HCT116 (cell line): Measurements from ENCODE around the gene PCNX1. TPM values are rescaled to one million over a fixed set of nuclear protein-coding genes. Genes with fewer than 3 reads are reported as not detected.
"Not testable (repeated sequence)": the region's sequence is repeated elsewhere in the genome, so short reads cannot be mapped to it uniquely, and the experiment has no call there.

Experiments
- ATAC-seq: fragments of 200-7000 bp; cut with Tn5 transposase; 2 replicates; pipeline ENCODE4 v1.9.1; 2020; ENCODE audit warnings: mild to moderate bottlenecking, moderate library complexity
- BruUV-seq: library from RNA; stranded (reverse); fragments of 400-500 nt; replicated peaks from 2 replicates; lab custom pipeline; 2021; lab: Mats Ljungman, UMichigan
- CTCF ChIA-PET: fragments of 300-600 bp; sonication (Branson Sonifier 250); formaldehyde crosslinking; loops from one replicate; lab custom pipeline; 2021; ENCODE audit warnings: antibody characterized with exemption; lab: Charles Lee
- POLR2A ChIA-PET: fragments of 300-600, 350-600 bp; sonication (Branson Sonifier 250); formaldehyde crosslinking; loops from one replicate; lab custom pipeline; 2021; ENCODE audit warnings: antibody characterized with exemption; lab: Charles Lee
- RAD21 ChIA-PET, 2 experiments: fragments of 300-600 bp; sonication (Branson Sonifier 250); formaldehyde crosslinking; loops; one replicate each; lab custom pipeline; 2023; ENCODE audit warnings: low total read pairs in 2 of 2; ENCODE audit not compliant: uncharacterized antibody in 2 of 2, unreplicated experiment in 2 of 2, low non-redundant PET in 1 of 2; lab: Charles Lee
- DNase-seq: peaks from one replicate; pipeline ENCODE4 v3.0.0-alpha.2; 2010; ENCODE audit warnings: low read depth, low spot score
- H2AFZ ChIP-seq: fragments of 200-600 bp; shearing (Covaris generic), sonication (generic); 2 replicates; pipeline ENCODE4 v1.6.1; 2017; ENCODE audit warnings: low read depth, mixed run types, mixed read lengths, antibody characterized with exemption, low read length; ENCODE audit not compliant: poor library complexity, severe bottlenecking
- H3K27ac ChIP-seq: 2 replicates; pipeline ENCODE4 v1.5.1; 2012; ENCODE audit warnings: low read depth, low read length
- H3K27me3 ChIP-seq: fragments of 200-600 bp; sonication (generic); 2 replicates; pipeline ENCODE4 v1.6.1; 2016; ENCODE audit warnings: mixed run types, low read length, mixed read lengths; ENCODE audit not compliant: insufficient read depth
- H3K36me3 ChIP-seq, 2 experiments: fragments of 200-500 bp in 1 of 2; fragments of 200-600 bp in 1 of 2; sonication (Bioruptor generic) in 1 of 2; sonication (generic) in 1 of 2; 2 replicates each; pipeline versions ENCODE4 v1.5.1 to v1.6.1; 2014 to 2016; ENCODE audit warnings: low read length in 2 of 2, inconsistent platforms in 1 of 2, mixed read lengths in 1 of 2, mixed run types in 1 of 2; ENCODE audit not compliant: insufficient read depth in 2 of 2, control insufficient read depth in 1 of 2
- H3K4me1 ChIP-seq, 2 experiments: fragments of 200-600 bp in 1 of 2; sonication (generic) in 1 of 2; 2 replicates each; pipeline versions ENCODE4 v1.5.1 to v1.6.1; 2012 to 2017; ENCODE audit warnings: low read length in 2 of 2, inconsistent platforms in 1 of 2, mild to moderate bottlenecking in 1 of 2, mixed read lengths in 1 of 2, mixed run types in 1 of 2, moderate library complexity in 1 of 2; ENCODE audit not compliant: insufficient read depth in 2 of 2, control insufficient read depth in 1 of 2
- H3K4me2 ChIP-seq: fragments of 200-600 bp; sonication (generic); 2 replicates; pipeline ENCODE4 v1.6.1; 2017; ENCODE audit warnings: mixed run types, low read length, mixed read lengths
- H3K4me3 ChIP-seq, 2 experiments: fragments of 200-600 bp in 1 of 2; sonication (generic) in 1 of 2; replicated peaks in 1 of 2; 2 replicates each; pipeline ENCODE4 v1.5.1; 2011 to 2016; ENCODE audit warnings: low read length in 2 of 2, control low read depth in 1 of 2, low read depth in 1 of 2, mild to moderate bottlenecking in 1 of 2, mixed read lengths in 1 of 2, mixed run types in 1 of 2
- H3K79me2 ChIP-seq: fragments of 200-600 bp; sonication (generic); 2 replicates; pipeline ENCODE4 v1.6.1; 2017; ENCODE audit warnings: mild to moderate bottlenecking, mixed run types, low read length, moderate library complexity, mixed read lengths; ENCODE audit not compliant: insufficient read depth
- H3K9ac ChIP-seq: fragments of 200-600 bp; sonication (generic); 2 replicates; pipeline ENCODE4 v1.6.1; 2016; ENCODE audit warnings: low read length, mixed read lengths
- H3K9me2 ChIP-seq: fragments of 200-600 bp; sonication (generic), shearing (Covaris generic); 2 replicates; pipeline ENCODE4 v1.6.1; 2017; ENCODE audit warnings: mixed run types, mild to moderate bottlenecking, moderate library complexity; ENCODE audit not compliant: insufficient read depth
- H3K9me3 ChIP-seq, 2 experiments: fragments of 200-500 bp in 1 of 2; fragments of 200-600 bp in 1 of 2; sonication (Bioruptor generic) in 1 of 2; sonication (generic) in 1 of 2; 2 replicates each; pipeline ENCODE4 v1.6.1; 2014 to 2017; ENCODE audit warnings: low read length in 2 of 2, mixed read lengths in 2 of 2, inconsistent platforms in 1 of 2, low read depth in 1 of 2, mild to moderate bottlenecking in 1 of 2, mixed run types in 1 of 2, moderate library complexity in 1 of 2; ENCODE audit not compliant: control insufficient read depth in 1 of 2, insufficient read depth in 1 of 2
- H4K20me1 ChIP-seq: fragments of 200-600 bp; sonication (generic), shearing (Covaris generic); 2 replicates; pipeline ENCODE4 v1.6.1; 2017; ENCODE audit warnings: mixed run types, mild to moderate bottlenecking, moderate library complexity; ENCODE audit not compliant: insufficient read depth
- EGR1 ChIP-seq: IDR thresholded peaks from 2 replicates; pipeline ENCODE4 v1.6.1; 2012; ENCODE audit warnings: low read depth
- EZH2 ChIP-seq: fragments of 200-600 bp; sonication (generic); IDR thresholded peaks from 2 replicates; pipeline ENCODE4 v1.6.1; 2017; ENCODE audit warnings: antibody characterized with exemption, mixed run types
- POLR2AphosphoS5 ChIP-seq: IDR thresholded peaks from 2 replicates; pipeline ENCODE4 v1.6.1; 2011; ENCODE audit warnings: mild to moderate bottlenecking, low read depth, low read length, moderate library complexity
- YY1 ChIP-seq: IDR thresholded peaks from 2 replicates; pipeline ENCODE4 v1.6.1; 2011; ENCODE audit warnings: low read length, low read depth, moderate library complexity, mild to moderate bottlenecking; ENCODE audit not compliant: insufficient replicate concordance; ENCODE audit errors: extremely low read depth
- intact Hi-C: fragments of 100-400 bp; cut with micrococcal nuclease; formaldehyde crosslinking; loops from 2 replicates; pipeline ENCODE4 v1.10.0; 2022
- total RNA-seq: library from RNA; stranded (reverse); gene quantifications from one replicate; pipeline ENCODE4 v1.2.1, GENCODE V29; 2021; ENCODE audit not compliant: unreplicated experiment
- TF ChIP-seq, protein P1 (sequence below): IDR thresholded peaks from 2 replicates; pipeline ENCODE4 v1.6.1; 2012
- TF ChIP-seq, protein P2 (sequence below): IDR thresholded peaks from 2 replicates; pipeline ENCODE4 v1.6.1; 2011; ENCODE audit warnings: mild to moderate bottlenecking, low read length, moderate library complexity; ENCODE audit not compliant: insufficient replicate concordance; ENCODE audit errors: extremely low read depth
- TF ChIP-seq, protein P3 (sequence below): IDR thresholded peaks from 2 replicates; pipeline ENCODE4 v1.6.1; 2012
- TF ChIP-seq, protein P4 (sequence below), 3 experiments: fragments of 200-600 bp in 1 of 3; sonication (generic) in 1 of 3; IDR thresholded peaks in 2 of 3; conservative IDR thresholded peaks in 1 of 3; 2 replicates each; pipeline ENCODE4 v1.5.1; 2012 to 2017; ENCODE audit warnings: low read depth in 2 of 3, low read length in 2 of 3, antibody characterized with exemption in 1 of 3, borderline replicate concordance in 1 of 3, control low read depth in 1 of 3, mild to moderate bottlenecking in 1 of 3, mixed read lengths in 1 of 3, mixed run types in 1 of 3, moderate library complexity in 1 of 3; ENCODE audit not compliant: insufficient read depth in 1 of 3

Gene PCNX1
- total RNA-seq, 1 experiment from 2014 or later: 52.2 TPM

DNA sequence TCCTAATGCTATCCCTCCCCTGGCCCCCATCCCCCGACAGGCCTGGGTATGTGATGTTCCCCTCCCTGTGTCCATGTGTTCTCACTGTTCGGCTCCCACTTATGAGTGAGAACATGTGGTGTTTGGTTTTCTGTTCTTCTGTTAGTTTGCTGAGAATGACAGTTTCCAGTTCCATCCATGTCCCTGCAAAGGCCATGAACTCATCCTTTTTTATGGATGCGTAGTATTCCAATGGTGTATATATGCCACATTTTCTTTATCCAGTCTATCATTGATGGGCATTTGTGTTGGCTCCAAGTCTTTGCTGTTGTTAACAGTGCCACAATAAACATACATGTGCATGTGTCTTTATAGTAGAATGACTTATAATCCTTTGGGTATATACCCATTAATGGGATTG is 157.5 kb downstream of the PCNX1 start:
- POLR2A ChIA-PET: not testable (repeated sequence)

DNA sequence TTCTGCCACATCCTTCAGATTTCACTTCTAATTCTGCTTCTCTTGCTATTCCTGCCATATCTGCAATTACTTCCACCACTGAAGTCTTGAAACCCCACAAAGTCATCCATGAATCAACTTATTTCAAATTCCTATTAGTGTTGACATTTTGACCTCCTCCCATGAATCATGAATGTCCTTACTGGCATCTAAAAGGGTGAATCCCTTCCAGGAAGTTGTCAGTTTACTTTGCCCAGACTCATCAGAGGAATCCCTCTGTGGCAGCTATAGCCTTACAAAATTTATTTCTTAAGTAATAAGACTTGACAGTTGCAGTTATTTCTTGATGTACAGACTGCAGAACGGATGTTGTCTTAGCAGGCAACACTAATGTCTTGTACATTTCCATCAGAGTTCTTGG is 162.9 kb downstream of the PCNX1 start:
- no peaks in the 10 kb centered on the region for H3K9me2 ChIP-seq
- no peaks in the 10 kb centered on the region for H3K79me2 ChIP-seq
- DNase-seq (no peak), ATAC-seq (no peak)
- POLR2A ChIA-PET: no interaction called here
- H3K4me2 ChIP-seq: no peak overlapping the region
- CTCF ChIA-PET: no interaction called here
- TF ChIP-seq, protein P1, sequence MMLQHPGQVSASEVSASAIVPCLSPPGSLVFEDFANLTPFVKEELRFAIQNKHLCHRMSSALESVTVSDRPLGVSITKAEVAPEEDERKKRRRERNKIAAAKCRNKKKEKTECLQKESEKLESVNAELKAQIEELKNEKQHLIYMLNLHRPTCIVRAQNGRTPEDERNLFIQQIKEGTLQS: no peak
- TF ChIP-seq EGR1 (no peak), POLR2AphosphoS5 (no peak), YY1 (no peak), EZH2 (no peak)
- TF ChIP-seq, protein P2, sequence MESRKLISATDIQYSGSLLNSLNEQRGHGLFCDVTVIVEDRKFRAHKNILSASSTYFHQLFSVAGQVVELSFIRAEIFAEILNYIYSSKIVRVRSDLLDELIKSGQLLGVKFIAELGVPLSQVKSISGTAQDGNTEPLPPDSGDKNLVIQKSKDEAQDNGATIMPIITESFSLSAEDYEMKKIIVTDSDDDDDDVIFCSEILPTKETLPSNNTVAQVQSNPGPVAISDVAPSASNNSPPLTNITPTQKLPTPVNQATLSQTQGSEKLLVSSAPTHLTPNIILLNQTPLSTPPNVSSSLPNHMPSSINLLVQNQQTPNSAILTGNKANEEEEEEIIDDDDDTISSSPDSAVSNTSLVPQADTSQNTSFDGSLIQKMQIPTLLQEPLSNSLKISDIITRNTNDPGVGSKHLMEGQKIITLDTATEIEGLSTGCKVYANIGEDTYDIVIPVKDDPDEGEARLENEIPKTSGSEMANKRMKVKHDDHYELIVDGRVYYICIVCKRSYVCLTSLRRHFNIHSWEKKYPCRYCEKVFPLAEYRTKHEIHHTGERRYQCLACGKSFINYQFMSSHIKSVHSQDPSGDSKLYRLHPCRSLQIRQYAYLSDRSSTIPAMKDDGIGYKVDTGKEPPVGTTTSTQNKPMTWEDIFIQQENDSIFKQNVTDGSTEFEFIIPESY: no peak
- TF ChIP-seq, protein P3, sequence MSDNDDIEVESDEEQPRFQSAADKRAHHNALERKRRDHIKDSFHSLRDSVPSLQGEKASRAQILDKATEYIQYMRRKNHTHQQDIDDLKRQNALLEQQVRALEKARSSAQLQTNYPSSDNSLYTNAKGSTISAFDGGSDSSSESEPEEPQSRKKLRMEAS: no peak
- TF ChIP-seq, protein P4, sequence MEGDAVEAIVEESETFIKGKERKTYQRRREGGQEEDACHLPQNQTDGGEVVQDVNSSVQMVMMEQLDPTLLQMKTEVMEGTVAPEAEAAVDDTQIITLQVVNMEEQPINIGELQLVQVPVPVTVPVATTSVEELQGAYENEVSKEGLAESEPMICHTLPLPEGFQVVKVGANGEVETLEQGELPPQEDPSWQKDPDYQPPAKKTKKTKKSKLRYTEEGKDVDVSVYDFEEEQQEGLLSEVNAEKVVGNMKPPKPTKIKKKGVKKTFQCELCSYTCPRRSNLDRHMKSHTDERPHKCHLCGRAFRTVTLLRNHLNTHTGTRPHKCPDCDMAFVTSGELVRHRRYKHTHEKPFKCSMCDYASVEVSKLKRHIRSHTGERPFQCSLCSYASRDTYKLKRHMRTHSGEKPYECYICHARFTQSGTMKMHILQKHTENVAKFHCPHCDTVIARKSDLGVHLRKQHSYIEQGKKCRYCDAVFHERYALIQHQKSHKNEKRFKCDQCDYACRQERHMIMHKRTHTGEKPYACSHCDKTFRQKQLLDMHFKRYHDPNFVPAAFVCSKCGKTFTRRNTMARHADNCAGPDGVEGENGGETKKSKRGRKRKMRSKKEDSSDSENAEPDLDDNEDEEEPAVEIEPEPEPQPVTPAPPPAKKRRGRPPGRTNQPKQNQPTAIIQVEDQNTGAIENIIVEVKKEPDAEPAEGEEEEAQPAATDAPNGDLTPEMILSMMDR (IDR thresholded peaks at IDR 0.05 in 2 of 3, conservative IDR thresholded peaks at IDR 0.05 in 1 of 3; ENCODE audit: borderline replicate concordance in 1 of 3, insufficient read depth in 1 of 3, low read depth in 2 of 3, low read length in 2 of 3): no peak
- peaks cover 8 to 10% of the 10 kb centered on the region in 2 experiments; a peak in 2 of 4 replicates for H3K36me3 ChIP-seq
- peaks cover 0 to 3% of the 10 kb centered on the region in 2 experiments; a peak in 1 of 4 replicates for H3K4me1 ChIP-seq
- H4K20me1 ChIP-seq: no peaks in the 10 kb centered on the region
- no TSS peak for BruUV-seq
- no peaks in the 10 kb centered on the region for H3K27me3 ChIP-seq
- RAD21 ChIA-PET: no interaction called here
- no peak overlapping the region for H2AFZ ChIP-seq
- H3K27ac ChIP-seq: no peak overlapping the region
- no peak overlapping the region for H3K4me3 ChIP-seq
- intact Hi-C loops: no loop called here
- H3K9ac ChIP-seq: no peak overlapping the region
- no peaks in the 10 kb centered on the region for H3K9me3 ChIP-seq

More for the DNA sequence above, 157.5 kb downstream of the PCNX1 start:
- RAD21 ChIA-PET, H3K27me3 ChIP-seq, H3K4me2 ChIP-seq, H3K79me2 ChIP-seq, H4K20me1 ChIP-seq, CTCF ChIA-PET, H3K9ac ChIP-seq, DNase-seq, H3K9me2 ChIP-seq, H3K4me1 ChIP-seq, H3K9me3 ChIP-seq, BruUV-seq, ATAC-seq, H3K27ac ChIP-seq, intact Hi-C loops, H3K4me3 ChIP-seq, H2AFZ ChIP-seq, H3K36me3 ChIP-seq: not testable (repeated sequence)
